Stimulated activated CD4-positive, alpha-beta T cell treated with anti-CD3 and anti-CD28 coated beads, Interleukin-1b, Interleukin-23, amount 100 ng/mL, for 1 hour (primary cell): Measurements from ENCODE around the gene MFGE8.

ENCODE experiments used
- DNase-seq, 2 donors: peaks; one replicate each; pipeline ENCODE4 v3.0.0-alpha.2; 2020; ENCODE audit warnings: low read depth in 2 of 2

Gene MFGE8

DNA sequence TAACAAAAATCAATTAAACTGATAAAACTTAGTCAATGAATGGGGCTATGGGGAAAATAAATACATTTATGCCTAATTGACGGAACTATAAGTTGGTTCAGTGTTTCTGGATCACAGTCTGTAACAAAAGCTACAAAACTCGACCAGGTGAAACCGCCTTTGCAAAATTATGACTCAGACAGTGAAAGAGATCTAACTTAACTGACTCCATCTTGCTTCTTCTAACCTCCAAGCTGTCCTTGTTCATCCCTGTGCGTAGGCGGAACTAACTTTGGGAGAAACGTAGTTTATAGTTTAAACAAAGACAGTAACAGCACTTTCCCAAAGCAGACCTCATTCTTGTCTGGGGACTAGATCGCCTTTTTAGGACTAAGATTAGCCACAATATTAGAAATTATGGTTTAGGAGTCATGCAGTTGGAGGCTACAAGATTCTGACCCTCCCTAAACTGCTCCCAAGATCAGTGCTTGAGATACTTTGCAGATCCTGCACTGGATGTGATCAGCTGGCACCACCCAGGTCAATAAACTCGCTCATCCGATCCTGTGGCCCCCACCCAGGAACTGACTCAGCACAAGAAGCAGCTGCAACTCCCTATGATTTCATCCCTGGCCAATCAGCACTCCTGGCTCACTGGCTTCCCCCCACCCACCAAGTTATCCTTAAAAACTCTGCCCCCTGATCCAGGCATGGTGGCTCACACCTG lies 7.2 kb upstream of the MFGE8 start:
- DNase-seq: no peak

DNA sequence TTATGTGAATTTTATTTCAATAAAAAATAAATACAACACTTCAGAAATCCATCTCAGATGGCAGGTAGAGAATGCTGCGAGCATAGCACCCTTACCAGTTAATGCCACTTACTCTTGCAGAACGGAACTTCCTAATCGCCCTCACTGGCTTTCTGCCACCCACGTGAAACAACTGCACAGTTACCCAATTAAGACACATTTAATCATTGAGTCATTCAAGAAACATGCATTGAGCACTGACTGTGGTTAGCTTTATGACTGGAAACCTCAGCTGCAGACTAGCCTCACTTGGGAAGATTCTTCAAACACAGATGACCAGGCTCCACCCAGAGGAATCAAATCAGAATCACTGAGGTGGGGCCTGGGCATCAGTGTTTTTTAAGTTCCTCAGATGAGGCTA lies 5.6 kb upstream of the MFGE8 start:
- DNase-seq: no peak

DNA sequence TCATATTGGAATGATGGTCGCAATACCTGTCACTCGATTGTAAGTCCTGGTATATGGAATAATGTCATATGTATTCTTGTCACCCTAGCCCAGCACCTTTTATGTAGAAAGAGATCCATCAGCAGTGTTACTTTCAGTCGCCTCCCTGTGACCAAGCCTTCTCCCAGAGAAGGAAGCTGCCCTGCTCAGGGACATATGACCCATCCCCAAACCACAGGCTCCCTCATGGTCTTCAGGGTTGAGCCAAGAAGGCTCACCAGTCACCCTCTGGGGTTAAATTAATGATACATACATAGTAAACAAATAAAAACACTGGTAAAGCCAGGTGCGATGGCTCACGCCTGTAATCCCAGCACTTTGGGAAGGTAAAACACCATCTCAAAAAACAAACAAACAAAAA lies 4.6 kb upstream of the MFGE8 start:
- DNase-seq: no peak

DNA sequence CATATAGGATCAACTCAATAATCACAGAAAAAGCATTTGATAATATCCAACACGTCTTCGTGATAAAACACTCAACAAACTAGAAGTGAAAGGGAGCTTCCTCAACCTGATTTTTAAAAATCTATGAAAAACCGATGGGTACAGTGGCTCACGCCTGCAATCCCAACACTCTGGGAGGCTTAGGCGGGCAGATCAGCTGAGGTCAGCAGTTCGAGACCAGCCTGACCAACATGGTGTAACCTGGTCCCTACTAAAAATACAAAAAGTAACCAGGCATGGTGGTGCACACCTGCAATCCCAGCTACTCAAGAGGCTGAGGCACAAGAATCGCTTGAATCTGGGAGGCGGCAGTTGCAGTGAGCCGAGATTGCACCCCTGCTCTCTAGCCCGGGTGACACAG lies 2.2 kb upstream of the MFGE8 start:
- no peak for DNase-seq

DNA sequence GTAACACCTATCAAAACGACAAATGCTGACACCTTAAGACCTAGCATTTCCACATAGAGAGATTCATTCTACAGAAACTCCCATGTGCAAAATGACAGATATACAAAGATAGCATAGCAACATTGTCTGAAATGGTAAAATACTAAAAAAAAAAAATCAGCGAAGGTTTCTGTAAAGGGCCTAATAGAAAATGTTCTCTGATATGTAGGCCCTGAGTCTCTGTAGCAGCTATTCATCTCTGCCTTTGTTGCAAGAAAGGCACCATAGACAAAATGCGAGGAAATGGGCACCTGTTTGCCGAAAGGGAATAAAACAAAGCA lies 631 bp upstream of the MFGE8 start:
- no peak for DNase-seq

DNA sequence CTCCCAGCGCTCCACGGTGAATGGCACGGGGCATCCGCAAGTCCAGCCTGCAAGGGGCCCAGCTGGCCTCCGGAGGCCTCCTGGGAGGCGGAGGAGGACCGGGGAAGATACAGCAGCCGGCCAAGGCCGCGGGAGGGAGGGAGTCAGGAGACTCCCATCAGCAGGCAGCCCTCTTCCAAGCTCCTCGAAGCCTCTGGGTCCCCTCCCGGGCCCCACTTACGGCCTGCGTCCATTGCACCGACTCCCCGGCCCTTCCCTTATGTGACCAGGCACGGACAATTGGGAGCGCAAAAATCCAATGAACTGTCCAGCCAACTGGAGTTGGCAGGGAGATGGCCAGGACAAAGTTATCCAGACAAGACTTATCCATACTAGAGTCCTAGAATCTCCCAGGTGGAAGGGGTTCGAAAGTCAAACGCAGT lies 668 bp downstream of the MFGE8 start:
- DNase-seq: no peak

DNA sequence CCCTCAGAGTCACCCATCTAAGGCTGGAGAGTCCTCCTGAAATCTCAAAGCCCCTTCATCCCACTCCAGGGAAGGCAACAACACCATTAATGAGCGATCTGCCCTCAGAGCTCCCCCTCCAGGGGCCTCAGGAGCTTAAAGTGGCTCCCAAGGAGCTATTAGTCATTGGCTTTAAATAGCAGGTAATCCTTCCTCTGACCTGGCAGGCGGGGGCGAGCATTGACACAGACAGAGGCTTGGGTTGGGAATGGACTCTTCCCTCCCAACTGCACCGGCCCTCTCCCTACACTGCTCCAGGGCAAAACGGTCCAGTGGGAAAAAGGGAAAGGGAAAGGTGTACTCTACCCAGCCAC lies 1.4 kb downstream of the MFGE8 start:
- no peak for DNase-seq

DNA sequence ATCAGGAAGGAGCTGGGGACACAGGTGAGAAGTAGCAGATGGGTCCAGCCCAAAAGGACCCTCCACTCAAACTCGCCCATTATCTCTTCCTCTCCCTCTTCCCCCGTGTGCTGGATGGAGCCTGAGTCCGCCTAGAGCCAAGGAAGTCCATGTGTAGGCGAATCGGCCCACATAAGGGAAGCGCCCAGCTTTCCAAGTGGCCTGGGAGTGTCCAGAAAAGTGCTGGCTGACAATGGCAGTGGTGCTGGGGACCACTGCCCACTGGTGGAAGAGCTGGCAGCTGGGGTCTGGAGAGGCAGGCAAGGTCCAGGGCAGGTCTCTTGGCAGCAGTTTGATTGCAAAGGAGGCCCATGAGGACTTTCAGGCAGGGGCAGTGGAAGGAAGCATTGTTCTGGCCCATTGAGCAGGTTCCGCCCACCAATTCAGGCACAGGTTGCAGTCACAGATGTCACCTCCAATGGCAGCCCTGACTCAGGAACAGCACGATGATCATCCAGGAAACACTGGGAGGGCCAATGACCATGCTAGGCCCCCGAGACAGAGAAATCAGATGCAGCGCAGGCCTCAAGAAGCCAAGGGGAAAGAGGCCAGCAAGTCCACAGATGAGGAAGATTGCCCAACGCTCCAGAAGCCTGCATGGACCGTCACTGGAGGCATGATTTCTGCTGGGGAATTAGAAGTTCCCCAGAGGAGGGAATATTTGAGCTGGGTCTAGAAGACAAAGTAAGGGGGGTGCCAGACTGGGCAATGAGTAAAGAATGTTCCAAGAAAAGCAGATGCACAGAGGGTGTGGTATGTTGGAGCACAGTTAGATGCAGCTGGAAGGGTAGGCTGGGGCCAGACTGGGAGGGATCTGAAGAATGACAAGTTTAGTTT lies 3.0 kb downstream of the MFGE8 start:
- no peak for DNase-seq

DNA sequence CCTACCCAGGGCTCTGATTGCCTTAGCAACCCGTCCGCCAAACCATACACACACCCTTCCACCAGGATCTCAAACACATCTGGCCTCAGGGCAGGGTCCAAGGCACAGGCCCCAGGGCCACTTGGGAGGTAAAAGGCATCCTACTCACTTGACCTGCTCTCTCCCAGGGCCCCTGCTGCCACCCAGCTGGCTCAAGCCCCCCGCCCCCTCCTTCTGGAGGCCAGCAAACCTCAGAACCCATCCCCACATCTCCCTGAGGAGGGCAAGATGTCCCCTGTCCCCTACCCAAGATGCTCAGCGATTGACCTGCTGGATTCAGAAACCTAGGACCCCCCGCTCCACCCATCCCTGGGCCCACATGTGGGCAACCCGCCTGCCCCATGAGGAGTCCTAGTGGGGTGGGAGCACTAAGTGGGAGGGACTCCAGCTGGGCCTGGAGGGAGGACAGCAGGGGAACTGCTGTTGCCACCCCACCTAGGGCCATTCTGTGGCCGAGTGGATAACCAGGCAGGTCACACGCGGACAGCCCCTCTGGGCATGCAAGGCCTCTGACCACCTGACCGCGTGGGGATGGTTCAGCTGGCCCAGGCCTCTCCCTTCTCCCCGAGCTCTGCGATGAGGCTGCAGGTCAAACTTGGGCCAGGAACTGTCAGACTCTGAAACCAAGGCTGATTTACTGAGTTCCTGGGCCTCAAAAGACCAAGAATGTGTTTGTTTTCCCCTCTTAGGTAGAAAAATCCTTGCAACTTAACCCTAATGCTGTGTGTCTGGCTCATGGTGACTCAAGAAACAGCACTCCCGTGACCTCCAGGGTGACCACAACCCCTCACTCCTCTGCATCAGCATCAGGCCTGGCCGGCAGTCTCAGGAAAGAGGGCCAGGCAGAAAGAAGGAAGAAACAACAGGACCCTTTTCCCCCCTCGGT lies 4.2 kb downstream of the MFGE8 start:
- DNase-seq: no peak

DNA sequence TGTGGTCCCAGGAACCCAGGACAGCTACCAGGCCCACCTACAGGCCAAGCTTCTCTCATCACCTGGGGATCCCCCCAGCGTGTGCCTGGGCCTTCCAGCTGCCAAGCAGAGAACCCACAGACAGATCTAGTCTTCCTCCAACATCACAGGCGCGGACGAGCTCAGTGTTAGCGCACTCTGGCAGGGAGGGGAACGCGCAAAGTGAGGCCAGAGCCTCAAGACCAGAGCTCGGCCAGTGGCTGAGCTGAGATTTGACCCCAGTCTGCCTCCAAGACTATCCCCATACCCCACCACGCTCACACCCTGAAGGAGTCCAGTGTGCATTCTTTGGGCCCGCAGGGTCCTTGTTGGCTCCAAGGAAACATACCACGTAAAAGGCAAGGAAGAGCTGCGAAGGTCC lies 5.1 kb downstream of the MFGE8 start:
- DNase-seq: no peak

DNA sequence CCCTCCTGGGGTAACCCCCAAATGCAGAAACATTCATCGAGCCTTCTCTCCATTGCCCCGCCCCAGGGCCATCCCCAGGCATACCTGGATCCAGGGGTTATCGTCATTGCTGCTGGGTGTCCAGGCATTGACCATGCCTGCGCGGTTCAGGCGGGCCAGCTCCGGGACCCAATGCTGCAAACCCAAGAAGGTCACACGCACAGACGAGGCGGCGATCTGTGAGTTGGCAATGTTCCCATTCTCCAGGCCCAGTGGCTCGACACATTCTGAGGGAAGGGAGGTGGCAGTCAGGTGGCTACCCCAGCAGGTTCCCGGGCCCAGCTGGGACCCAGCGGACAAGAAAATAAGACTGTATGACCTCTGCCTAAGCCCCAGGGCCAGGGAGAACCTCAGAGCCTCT lies 6.1 kb downstream of the MFGE8 start:
- DNase-seq: no peak

DNA sequence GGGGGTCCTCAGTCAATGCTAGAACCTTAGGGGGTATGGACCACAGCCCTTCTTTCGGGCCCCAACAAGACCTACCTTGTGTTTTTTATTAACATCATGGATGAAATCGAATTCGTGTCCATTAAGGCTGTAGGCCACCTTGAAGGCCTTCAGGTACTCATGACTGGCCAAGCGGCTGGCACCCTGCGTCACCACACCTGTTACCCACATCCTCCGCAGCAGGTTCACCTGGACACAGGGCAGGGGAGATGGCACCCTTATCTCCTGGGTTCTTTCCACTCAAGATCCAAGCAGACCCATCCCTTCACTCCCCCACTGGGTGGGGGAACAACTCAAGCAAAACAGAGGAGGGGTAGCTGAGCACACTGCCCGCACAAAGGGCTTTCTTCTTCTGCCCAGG lies 6.6 kb downstream of the MFGE8 start:
- no peak for DNase-seq

DNA sequence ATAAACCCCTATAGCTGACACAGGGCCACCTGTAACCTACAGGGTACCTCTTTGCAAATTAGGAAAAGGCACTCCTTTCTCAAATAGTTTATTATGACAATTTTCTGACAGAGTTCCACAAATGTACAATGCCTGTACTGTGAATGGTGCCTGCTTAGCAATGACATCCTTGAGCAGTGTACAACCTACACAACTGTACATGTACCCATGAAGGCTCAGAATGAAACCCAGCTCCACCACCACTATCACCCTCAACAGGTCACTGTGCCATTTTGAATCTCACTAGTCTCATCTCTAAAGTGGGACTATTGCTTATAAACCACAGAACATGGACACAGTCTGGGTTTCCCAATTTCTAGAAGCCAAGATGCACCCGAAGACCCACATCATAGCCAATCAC lies 7.0 kb downstream of the MFGE8 start:
- DNase-seq: no peak

DNA sequence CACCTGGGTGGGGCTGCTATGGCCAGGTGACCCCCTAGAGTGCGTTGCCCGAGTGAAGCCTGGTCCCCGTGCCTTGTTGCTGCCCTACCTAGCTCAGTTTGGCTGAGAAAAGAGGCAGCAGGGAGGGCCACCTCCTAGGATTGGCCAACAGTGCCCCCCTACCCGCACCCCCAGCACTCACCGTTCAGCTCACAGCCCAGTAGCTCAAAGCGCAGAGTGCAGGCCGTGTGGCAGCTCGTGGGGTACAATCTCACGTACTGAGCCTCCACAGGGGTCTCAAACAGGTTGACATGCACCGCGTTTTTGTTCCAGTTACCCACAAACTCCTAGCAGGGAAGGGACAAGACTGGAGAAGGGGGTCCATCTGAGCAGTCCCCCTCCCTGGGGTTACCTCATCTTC lies 7.6 kb downstream of the MFGE8 start:
- DNase-seq: no peak

DNA sequence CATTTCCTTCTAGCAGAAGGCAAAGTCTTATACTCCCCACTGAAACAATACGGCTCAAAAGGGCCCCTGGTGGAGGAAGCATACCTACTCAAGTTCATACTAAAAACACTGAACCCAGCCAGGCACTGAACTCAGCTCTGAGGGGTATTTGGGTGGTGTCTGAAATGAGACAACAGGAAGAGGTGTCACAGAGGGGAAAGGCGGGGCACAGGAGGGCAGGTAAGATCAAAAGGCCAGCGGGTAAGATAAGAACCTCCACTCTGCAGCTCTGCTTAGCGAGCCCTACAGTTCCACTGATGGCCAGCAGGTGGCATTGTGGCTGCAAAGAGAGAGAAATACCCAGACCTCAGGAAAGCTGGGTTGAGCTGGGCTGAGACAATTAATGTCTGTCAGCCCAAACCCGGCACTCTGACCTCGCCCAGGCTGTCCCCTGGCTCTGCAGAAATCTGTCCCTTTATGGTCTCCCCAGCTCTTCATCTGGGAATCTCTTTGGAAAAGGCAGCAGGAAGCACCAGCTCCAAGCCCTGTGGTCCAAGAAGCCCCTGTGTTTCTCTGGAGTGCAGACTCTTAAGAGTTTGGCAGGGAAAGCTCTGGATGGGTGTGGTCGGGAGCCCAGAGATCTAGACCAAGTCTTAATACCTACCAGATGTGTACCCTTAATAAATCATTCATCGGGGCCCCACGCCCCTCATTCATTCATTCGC lies 8.4 kb downstream of the MFGE8 start:
- peak; percentile 86 to 93 for DNase-seq

DNA sequence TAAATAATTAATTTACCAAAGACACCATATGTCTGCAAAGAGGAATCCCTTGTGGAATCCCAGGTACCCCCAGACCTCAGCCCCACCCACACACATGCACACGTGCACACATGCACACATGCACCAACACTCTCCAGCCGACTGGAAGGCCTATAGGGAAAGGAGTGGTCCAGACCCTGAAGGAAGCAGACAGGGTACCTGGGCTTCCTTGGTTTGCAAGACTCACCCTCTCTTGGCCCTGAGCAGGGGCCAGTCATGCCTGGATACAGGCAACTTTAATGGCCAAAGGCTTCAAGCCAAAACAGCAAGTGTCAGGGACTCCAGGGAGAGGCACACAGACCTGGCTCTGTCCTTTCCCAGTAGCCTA lies 8.9 kb downstream of the MFGE8 start:
- DNase-seq: no peak

DNA sequence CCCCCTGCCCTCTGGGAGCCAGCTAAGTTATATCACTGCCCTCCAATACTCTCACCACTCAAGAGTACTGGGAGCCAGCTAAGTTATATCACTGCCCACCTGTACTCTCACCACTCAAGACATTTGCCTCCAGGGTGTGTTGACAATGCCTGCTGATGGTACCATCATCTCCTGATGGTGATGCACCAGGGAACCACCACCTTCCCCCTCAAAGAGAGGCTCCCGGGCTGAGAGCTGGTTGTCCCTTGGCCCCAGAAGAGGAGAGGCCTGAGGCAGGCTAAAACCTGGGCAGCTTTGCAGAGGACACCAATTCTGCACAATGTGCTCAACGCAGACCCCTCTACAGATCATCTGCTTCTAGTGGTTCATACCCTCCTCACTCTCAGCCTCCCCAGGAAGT lies 10.3 kb downstream of the MFGE8 start:
- DNase-seq: no peak

DNA sequence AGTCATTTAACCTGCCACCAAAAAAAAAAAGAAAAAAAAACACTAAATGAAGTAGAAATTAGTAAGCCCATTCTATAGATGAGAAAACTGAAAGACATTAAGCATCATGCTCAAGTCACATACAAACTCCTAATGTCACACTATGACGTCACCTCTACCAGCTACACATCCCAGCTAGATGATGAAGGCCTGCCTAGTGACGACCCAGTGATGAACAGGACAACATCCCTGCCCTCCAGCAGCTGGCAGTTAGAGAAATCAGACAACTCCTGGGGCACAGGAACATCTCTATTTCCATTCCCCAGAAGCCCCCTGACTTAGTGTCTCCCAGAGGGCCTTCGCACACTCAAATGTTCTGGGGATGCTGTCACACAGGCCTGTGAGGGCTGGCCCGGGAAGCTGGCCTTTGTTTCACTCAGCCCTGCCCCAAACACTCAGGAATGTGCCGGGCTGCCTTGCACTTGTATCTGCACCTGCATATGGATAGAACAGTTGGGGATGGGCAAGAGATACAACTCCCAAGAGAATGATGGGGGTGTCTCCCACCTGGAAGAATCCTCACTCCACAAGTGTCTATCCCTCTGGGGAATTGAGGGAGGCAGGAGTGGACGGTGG lies 10.9 kb downstream of the MFGE8 start:
- DNase-seq: no peak

DNA sequence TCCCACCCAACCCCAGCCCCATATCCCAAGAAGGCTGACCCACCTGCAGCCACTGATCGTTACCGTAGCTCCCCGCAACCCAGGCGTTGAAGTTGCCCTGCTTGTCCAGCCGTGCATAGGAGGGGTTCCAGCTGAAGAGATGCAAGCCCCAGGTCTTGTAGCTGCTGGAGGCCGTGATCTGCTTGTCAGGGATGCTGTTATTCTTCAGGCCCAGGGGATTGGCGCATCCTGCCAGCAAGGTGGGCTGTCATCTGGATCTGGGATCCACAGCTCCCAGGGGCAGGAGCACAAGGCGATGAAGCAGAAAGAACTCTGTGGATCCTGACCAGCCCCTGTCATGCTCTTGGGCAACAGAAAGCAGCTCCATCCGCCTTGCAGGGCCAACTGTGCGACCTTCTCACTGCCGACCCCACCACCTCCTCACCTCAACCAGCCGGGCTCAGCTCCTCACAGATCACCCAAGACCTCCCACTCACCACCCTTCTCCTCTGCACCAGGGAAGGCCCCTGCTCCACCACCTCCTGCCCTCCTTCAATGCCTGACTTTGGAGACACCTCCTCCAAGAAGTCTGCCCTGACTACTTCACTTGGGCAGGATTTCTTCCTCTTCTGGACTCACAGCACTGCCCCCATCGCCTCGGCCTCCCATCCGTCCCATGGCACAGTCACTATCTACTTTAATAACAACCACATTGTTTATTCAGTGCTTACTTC lies 11.5 kb downstream of the MFGE8 start:
- no peak for DNase-seq

DNA sequence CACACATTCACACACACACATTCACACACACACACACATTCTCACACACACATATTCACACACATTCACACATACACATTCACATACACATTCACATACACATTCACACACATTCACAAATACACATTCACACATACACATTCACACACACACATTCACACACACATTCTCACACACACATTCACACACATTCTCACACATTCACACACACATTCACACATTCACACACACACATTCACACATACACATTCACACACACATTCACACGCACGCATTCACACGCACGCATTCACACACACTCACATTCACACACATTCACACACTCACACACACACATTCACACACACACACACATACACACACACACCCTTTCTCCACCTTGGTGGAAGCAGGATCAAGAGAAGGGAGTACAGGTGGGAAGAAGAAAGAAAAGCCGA lies 12.2 kb downstream of the MFGE8 start:
- DNase-seq: no peak
